GM12873 (cell line): ENCODE measurements around the gene DCDC2B.

Experiments used
- TF ChIP-seq, protein P1 (sequence below): IDR thresholded peaks from 2 replicates; pipeline ENCODE4 v1.5.1; 2012; ENCODE audit warnings: low read depth, mild to moderate bottlenecking, moderate library complexity, low read length, control low read depth; ENCODE audit not compliant: insufficient read depth; ENCODE audit errors: missing control alignments

Gene DCDC2B

DNA sequence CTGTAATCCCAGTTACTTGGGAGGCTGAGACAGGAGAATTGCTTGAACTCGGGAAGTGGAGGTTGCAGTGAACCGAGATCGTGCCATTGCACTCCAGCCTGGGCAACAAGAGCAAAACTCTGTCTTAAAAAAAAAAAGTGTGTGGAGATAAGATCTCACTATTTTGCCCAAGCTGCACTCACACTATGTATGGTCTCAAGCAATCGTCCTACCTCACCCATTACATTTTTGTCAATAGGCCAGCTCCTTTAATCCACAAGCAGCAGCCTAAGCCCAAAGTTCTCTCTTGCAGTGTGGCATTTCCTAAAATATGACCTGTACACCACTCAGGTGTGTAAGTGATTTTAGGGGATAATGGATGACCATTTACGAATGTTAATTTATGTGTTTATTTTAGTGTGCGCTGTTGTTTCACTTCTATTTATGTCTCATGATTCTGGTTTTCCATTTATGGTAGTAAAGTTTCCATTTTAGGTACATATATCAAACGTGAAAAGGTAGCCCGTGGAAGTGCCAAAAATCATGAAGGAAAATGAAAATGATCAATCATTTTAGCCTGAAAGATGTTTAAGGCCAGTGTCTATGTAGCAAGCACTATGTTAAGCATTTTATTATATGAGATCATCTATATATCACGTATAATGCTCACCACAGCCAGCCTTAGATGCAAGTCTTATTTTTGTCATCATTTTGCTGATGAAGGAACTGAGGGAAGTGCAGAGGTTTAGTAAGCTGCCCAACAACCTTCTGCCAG is 47.8 kb downstream of the DCDC2B start:
- TF ChIP-seq, protein P1, sequence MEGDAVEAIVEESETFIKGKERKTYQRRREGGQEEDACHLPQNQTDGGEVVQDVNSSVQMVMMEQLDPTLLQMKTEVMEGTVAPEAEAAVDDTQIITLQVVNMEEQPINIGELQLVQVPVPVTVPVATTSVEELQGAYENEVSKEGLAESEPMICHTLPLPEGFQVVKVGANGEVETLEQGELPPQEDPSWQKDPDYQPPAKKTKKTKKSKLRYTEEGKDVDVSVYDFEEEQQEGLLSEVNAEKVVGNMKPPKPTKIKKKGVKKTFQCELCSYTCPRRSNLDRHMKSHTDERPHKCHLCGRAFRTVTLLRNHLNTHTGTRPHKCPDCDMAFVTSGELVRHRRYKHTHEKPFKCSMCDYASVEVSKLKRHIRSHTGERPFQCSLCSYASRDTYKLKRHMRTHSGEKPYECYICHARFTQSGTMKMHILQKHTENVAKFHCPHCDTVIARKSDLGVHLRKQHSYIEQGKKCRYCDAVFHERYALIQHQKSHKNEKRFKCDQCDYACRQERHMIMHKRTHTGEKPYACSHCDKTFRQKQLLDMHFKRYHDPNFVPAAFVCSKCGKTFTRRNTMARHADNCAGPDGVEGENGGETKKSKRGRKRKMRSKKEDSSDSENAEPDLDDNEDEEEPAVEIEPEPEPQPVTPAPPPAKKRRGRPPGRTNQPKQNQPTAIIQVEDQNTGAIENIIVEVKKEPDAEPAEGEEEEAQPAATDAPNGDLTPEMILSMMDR = no peak

DNA sequence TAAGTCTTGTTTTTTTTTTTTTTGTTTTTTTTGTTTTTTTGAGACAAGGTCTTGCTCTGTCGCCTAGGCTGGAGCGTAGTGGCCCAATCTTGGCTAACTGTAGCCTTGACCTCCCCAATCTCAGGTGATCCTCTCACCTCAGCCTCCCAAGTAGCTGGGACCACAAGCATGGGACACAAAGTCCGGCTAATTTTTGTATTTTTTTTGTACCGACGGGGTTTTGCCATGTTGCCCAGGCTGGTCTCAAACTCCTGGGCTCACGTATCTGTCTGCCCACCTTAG is 48.3 kb downstream of the DCDC2B start:
- TF ChIP-seq, protein P1 = no peak

DNA sequence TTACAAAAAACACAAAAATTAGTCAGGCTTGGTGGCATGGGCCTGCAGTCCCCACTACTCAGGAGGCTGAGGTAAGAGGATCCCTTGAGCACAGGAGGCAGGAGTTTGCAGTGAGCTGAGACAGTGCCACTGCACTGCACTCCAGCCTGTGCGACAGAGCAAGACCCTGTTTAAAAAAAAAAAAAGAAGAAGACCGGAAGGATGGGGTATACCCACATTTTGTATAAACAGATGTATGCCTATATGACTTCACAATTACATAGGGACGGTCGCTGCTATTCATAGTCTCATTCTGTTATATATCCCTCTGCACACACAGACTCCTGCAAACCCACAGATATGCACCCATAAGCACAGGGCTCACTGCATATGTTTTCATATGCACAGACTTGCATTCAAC is 54.9 kb downstream of the DCDC2B start:
- TF ChIP-seq, protein P1 = no peak
